Fibroblast of pulmonary artery (primary cell): ENCODE data around the gene DCAF17.
A peak's percentile ranks its signal among the peaks of the same experiment; 100 is the strongest.
"Not testable (repeated sequence)": the region's sequence is repeated elsewhere in the genome, so short reads cannot be mapped to it uniquely, and the experiment has no call there.

Experiments
- DNase-seq: peaks from one replicate; pipeline ENCODE4 v3.0.0-alpha.2; 2010; ENCODE audit warnings: low read depth
- H3K4me3 ChIP-seq: replicated peaks from 2 replicates; pipeline ENCODE4 v1.5.1; 2011; ENCODE audit warnings: low read depth, mild to moderate bottlenecking, control low read depth, low read length, moderate library complexity
- CTCF ChIP-seq: IDR thresholded peaks from 2 replicates; pipeline ENCODE4 v1.5.1; 2011; ENCODE audit warnings: mild to moderate bottlenecking, control low read depth, low read length, inconsistent platforms; ENCODE audit errors: missing control alignments

DCAF17 gene

GRCh38 chr2:171410101-171410500 is 23.9 kb upstream of the DCAF17 start:
- no peak for TF ChIP-seq CTCF
- no peak for DNase-seq

GRCh38 chr2:171410624-171411023 is 23.4 kb upstream of the DCAF17 start:
- peak; percentile 23 for DNase-seq
- no peak for TF ChIP-seq CTCF
- H3K4me3 ChIP-seq = no peak overlapping the region

More at GRCh38 chr2:171410101-171410500, 23.9 kb upstream of the DCAF17 start:
- no peak overlapping the region for H3K4me3 ChIP-seq

GRCh38 chr2:171411214-171411613 is 22.8 kb upstream of the DCAF17 start:
- H3K4me3 ChIP-seq = no peak overlapping the region
- DNase-seq = no peak
- no peak for TF ChIP-seq CTCF

GRCh38 chr2:171411791-171412483 is 22.1 kb upstream of the DCAF17 start:
- H3K4me3 ChIP-seq = no peak overlapping the region
- DNase-seq = peak; percentile 58
- TF ChIP-seq CTCF = no peak

- TF ChIP-seq CTCF = no peak
- peak; percentile 65 for DNase-seq
- no peak overlapping the region for H3K4me3 ChIP-seq
Measured at GRCh38 chr2:171412571-171413175, 21.4 kb upstream of the DCAF17 start.

- not testable (repeated sequence) for H3K4me3 ChIP-seq, DNase-seq
Measured at GRCh38 chr2:171414645-171415044, 19.4 kb upstream of the DCAF17 start.

- peak; percentile 97 for TF ChIP-seq CTCF
- H3K4me3 ChIP-seq = no peak overlapping the region
- peak; percentile 97 for DNase-seq
Measured at GRCh38 chr2:171416009-171416926, 17.8 kb upstream of the DCAF17 start.
